Measurements from ENCODE around the gene CTU2.

The CTU2 gene

GRCh38 chr16:88681709-88682451 is 24.4 kb upstream of the CTU2 start:
- peak; percentile 79 for DNase-seq

GRCh38 chr16:88684569-88685155 is 21.6 kb upstream of the CTU2 start:
- DNase-seq: no peak

GRCh38 chr16:88685156-88686061 is 20.9 kb upstream of the CTU2 start:
- peak; percentile 83 for DNase-seq

- peak; percentile 69 for DNase-seq
Measured at GRCh38 chr16:88686062-88686438, 20.3 kb upstream of the CTU2 start.

GRCh38 chr16:88686439-88687253 is 19.7 kb upstream of the CTU2 start, which contains the start of gene SNAI3:
SNAI3 (minus strand) TSS chr16:88686507; CDS start chr16:88686406, 101 bp downstream.
- DNase-seq: peak; percentile 89

- no peak for DNase-seq
Measured at GRCh38 chr16:88687254-88687576, 19.1 kb upstream of the CTU2 start.

GRCh38 chr16:88687676-88688012 is 18.7 kb upstream of the CTU2 start:
- no peak for DNase-seq

- DNase-seq: no peak
Measured at GRCh38 chr16:88688013-88688778, 18.1 kb upstream of the CTU2 start.

- DNase-seq: no peak
Measured at GRCh38 chr16:88690341-88691128, 15.8 kb upstream of the CTU2 start.

GRCh38 chr16:88691129-88691813 is 15.0 kb upstream of the CTU2 start:
- DNase-seq: no peak

- DNase-seq: peak; percentile 53
Measured at GRCh38 chr16:88691924-88692560, 14.3 kb upstream of the CTU2 start.

GRCh38 chr16:88692861-88693260 is 13.4 kb upstream of the CTU2 start:
- DNase-seq: peak; percentile 51

GRCh38 chr16:88693420-88694177 is 12.7 kb upstream of the CTU2 start:
- no peak for DNase-seq

- DNase-seq: no peak
Measured at GRCh38 chr16:88694221-88695087, 11.8 kb upstream of the CTU2 start.

GRCh38 chr16:88695218-88695617 is 11.1 kb upstream of the CTU2 start:
- DNase-seq: no peak

- no peak for DNase-seq
Measured at GRCh38 chr16:88695753-88696152, 10.6 kb upstream of the CTU2 start.

GRCh38 chr16:88696441-88696840 is 9.9 kb upstream of the CTU2 start:
- no peak for DNase-seq

- no peak for DNase-seq
Measured at GRCh38 chr16:88697116-88697830, 9.0 kb upstream of the CTU2 start.
